Measurements from ENCODE around the gene TLK1.

GRCh38 chr2:170953941-170954340 lies 206.8 kb downstream of the TLK1 start:
- TF ChIP-seq TCF12 (IDR thresholded peaks at IDR 0.05), result no peak
- no peak for TF ChIP-seq EZH2phosphoT487 (IDR thresholded peaks at IDR 0.05; ENCODE audit: borderline replicate concordance, low read depth)
- TF ChIP-seq, protein P1, sequence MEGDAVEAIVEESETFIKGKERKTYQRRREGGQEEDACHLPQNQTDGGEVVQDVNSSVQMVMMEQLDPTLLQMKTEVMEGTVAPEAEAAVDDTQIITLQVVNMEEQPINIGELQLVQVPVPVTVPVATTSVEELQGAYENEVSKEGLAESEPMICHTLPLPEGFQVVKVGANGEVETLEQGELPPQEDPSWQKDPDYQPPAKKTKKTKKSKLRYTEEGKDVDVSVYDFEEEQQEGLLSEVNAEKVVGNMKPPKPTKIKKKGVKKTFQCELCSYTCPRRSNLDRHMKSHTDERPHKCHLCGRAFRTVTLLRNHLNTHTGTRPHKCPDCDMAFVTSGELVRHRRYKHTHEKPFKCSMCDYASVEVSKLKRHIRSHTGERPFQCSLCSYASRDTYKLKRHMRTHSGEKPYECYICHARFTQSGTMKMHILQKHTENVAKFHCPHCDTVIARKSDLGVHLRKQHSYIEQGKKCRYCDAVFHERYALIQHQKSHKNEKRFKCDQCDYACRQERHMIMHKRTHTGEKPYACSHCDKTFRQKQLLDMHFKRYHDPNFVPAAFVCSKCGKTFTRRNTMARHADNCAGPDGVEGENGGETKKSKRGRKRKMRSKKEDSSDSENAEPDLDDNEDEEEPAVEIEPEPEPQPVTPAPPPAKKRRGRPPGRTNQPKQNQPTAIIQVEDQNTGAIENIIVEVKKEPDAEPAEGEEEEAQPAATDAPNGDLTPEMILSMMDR (IDR thresholded peaks at IDR 0.05), result no peak
- no peak for TF ChIP-seq TAF1 (IDR thresholded peaks at IDR 0.05; ENCODE audit: borderline replicate concordance, low read depth, low read length)
- no peak for TF ChIP-seq EP300 (IDR thresholded peaks at IDR 0.05; ENCODE audit: borderline replicate concordance in 1 of 2, low read depth in 1 of 2, low read length in 1 of 2)
- no peak for TF ChIP-seq FOSL2 (IDR thresholded peaks at IDR 0.05; ENCODE audit: borderline replicate concordance, low read depth)
- no peak for TF ChIP-seq NFIC (IDR thresholded peaks at IDR 0.05; ENCODE audit: borderline replicate concordance)
- TF ChIP-seq MAX (IDR thresholded peaks at IDR 0.05; ENCODE audit: low read depth), result no peak
- TF ChIP-seq, protein P2, sequence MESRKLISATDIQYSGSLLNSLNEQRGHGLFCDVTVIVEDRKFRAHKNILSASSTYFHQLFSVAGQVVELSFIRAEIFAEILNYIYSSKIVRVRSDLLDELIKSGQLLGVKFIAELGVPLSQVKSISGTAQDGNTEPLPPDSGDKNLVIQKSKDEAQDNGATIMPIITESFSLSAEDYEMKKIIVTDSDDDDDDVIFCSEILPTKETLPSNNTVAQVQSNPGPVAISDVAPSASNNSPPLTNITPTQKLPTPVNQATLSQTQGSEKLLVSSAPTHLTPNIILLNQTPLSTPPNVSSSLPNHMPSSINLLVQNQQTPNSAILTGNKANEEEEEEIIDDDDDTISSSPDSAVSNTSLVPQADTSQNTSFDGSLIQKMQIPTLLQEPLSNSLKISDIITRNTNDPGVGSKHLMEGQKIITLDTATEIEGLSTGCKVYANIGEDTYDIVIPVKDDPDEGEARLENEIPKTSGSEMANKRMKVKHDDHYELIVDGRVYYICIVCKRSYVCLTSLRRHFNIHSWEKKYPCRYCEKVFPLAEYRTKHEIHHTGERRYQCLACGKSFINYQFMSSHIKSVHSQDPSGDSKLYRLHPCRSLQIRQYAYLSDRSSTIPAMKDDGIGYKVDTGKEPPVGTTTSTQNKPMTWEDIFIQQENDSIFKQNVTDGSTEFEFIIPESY (IDR thresholded peaks at IDR 0.05; ENCODE audit: borderline replicate concordance, low read depth), result no peak
- no peak for TF ChIP-seq REST (IDR thresholded peaks at IDR 0.05; ENCODE audit: low read depth, low read length)
- TF ChIP-seq USF1 (IDR thresholded peaks at IDR 0.05; ENCODE audit: borderline replicate concordance, low read depth), result no peak
- no peak for TF ChIP-seq RCOR1 (IDR thresholded peaks at IDR 0.05; ENCODE audit: low read length)
